ENCODE data around the gene RAC2.

Gene RAC2

GRCh38 chr22:37244114-37244921 is at the start of gene RAC2:
Gene RAC2 (minus strand): TSS chr22:37244269. CDS start chr22:37244148, 121 bp downstream.
- peak; percentile 97 for DNase-seq

- no peak for DNase-seq
Observed at GRCh38 chr22:37293172-37293571, 49.1 kb upstream of the RAC2 start.

- DNase-seq, result no peak
Observed at GRCh38 chr22:37292641-37293040, 48.6 kb upstream of the RAC2 start.

- DNase-seq, result no peak
Observed at GRCh38 chr22:37291559-37292298, 47.7 kb upstream of the RAC2 start.

DNA sequence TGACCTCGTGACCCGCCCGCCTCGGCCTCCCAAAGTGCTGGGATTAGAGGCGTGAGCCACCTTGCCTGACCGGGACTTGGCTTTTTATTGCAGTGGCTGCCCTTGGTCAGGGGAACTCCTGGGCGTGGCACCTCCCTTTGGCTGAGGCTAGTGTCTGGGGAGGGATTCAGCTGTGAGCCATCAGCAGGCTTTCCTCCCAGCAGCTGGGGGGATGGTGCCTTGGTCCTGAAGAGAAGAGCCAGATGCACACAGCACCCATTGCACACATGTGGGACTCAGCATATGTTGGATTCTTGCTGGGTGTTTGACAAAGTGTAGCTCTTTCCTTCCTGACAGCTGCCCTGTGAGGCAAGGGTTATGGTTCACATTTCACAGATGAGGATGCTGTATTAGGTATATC is 46.7 kb upstream of the RAC2 start:
- DNase-seq, result no peak

DNA sequence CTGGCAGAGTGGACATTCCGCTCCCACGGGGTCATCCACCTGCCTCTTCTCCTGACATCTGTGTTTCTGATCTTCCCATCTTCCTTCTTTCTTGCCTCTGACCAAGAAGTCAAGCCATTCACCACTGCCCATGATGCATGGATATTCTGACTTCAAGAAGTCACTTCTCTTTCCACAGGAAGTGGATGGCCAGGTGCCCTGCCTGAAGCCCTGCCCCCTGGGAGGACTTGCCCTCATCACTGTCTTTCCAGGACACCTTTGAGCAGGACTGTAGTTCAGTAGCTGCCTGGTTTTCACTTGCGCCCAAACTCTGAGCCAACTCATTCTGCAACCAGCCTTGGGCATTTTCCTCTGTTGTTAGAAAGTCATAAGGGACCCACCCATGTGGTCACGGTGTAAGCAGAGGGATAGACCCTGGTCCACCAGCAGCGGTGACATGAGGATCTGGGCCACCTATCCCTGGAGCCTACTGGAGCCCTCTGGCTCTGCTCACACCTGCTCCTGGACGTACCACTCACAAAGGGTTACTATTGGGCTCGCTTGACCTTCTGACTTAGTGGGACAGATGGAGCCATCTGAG is 45.2 kb upstream of the RAC2 start:
- DNase-seq, result no peak

- DNase-seq, result no peak
Observed at GRCh38 chr22:37288521-37288920, 44.5 kb upstream of the RAC2 start.

DNA sequence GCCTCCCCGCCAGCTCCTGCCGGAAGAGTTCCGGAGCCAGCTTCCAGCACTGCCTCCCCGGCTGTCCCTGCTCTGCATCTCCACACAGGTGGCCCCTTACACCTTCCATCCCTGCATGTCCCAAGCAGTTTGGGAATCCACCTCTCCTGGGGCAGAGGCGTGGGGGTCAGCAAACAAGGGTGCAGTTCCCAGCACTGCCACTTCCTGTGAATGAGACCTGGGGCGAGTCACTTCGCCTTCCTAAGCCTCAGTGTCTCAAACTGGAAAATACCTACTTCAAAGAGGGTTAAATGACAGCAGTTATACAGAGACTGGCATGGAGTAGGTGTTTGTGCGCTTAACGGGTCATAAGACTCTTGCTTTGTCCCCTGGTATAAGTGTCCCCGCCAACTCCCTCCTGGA is 43.5 kb upstream of the RAC2 start:
- no peak for DNase-seq

DNA sequence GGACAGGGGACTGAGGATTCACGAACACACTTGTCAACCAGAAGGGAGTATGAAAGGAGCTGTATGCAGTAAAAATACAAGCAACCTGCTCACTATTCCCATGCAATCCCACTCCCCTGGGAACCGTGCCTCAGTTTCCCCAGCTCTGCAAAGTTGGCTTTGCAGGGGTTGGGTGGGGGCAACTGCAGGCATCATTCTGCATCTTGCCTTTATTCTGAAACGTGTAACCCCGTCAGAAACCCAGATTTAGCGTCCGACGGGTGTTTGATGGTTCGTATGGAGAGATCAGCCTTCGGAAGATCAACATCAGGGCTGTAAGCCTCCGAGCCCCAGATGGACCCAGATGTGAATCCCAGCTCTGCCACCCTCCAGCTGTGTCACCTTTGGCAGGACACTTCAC is 41.9 kb upstream of the RAC2 start:
- no peak for DNase-seq

DNA sequence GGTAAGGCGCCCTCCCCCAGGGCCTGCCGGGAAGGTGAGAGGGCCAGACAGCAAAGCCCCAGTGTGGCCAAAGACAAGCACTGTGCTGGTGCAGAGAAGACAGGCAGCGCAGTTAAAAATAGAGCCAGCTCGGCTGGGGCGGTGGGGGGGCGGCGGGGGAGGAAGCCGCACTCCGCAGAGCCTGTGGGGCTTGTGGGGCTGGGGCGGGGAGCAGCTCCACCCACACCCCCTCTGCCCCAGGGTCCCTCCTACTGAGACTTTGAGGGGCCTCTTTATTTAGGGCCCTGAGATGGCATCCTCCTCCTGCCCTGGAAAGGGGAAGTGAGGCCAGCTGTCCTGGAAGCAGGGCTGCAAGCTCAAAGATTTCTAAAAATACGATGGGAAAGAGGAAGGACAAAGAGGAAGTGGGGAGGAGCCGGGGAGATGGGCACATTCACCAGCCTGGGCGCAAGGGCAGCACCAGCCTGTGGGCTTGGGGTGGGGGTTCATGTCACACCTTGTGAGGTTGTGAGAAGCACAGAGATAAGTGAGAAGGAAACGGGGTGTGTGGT is 40.8 kb upstream of the RAC2 start:
- no peak for DNase-seq

GRCh38 chr22:37284126-37284804 is 40.2 kb upstream of the RAC2 start:
- DNase-seq, result no peak

DNA sequence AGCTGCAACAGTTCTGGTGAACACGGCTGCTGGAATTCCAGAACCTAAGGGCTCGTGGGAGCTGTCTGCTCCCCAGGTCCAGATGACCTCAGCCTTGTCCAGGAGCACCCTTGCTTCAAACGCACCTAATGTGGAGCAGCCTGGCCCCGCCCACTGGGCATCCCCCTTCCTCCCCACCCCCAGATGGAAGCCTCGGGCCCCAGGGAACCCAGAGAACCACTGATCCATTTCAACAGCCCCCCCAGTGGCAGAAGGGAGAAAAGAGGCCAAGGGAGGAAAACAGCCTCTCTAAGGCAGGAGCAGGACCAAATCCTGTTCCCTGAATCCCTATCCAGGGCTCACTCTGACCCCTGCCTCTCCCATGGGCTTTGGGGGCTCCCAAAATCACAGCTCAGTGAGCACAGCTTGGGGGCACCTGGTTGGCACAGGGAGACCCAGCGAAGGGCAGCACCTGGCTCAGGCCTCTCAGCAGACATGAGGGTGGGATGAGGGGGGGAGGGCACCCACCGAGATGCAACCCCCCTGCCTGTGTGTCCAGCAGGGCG is 39.4 kb upstream of the RAC2 start:
- DNase-seq, result no peak

- peak; percentile 82 for DNase-seq
Observed at GRCh38 chr22:37282385-37282677, 38.3 kb upstream of the RAC2 start, which contains the start of gene CYTH4. Gene CYTH4 (plus strand): TSS chr22:37282508. CDS start chr22:37282570, 62 bp downstream.

- no peak for DNase-seq
Observed at GRCh38 chr22:37281646-37282384, 37.7 kb upstream of the RAC2 start.

- DNase-seq, result no peak
Observed at GRCh38 chr22:37281195-37281594, 37.1 kb upstream of the RAC2 start.

GRCh38 chr22:37280718-37281117 is 36.6 kb upstream of the RAC2 start:
- no peak for DNase-seq

GRCh38 chr22:37279331-37280181 is 35.5 kb upstream of the RAC2 start:
- no peak for DNase-seq

DNA sequence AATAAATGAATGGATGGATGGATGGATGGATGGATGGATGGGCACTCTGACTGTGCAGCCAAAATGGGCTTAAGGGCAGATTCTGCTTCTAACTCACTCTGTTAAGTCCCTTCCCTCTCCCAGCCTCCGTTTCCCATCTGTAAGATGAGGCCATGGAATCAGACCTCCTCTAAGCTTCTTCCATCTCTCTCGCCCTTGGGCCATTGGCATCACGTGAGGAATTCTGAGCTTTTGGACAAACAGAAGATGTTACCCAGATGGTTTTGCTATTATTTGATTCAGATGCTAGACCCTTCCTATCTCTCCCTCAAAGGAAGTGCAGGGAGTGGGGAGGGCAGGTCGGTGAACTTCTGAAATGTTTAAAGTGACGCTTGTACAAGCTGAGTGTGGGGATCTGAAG is 34.2 kb upstream of the RAC2 start:
- DNase-seq, result no peak

DNA sequence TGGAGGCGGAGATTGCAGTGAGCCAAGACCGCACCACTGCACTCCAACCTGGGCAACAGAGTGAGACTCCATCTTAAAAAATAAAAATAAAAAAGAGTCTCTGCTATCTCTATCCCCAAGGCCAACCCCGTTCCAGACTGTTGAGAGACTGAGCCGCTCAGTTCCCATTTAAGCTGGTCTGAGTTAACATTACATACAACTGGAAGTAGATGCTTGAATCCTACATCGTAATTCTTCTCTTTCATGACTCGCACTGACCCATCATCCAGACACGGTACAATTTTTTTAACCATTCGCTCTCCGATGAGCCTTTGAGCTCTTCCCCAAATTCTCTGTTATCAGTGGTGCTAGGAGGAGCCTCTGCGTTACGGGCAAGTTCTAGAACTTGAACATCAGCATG is 33.3 kb upstream of the RAC2 start:
- no peak for DNase-seq

DNA sequence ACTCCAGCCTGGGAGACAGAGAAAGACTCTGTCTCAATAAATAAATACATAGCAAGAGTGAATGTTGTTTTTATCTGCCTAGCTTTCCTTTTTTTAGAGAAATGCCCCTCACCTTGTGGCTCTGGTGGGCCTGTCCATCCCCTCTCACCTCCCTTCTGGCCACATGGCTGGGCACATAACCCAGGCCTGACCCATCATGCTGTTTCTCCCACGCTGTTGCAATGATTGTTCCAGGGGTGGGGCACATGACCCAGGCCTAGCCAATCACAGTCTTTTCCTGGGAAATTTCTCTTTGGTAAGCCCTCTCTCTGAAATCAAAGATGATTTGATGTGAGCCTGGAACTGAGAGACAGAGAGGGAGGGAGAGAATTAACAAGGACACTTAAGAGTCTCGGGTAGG is 32.7 kb upstream of the RAC2 start:
- DNase-seq, result no peak

- peak; percentile 67 for DNase-seq
Observed at GRCh38 chr22:37275622-37276021, 31.6 kb upstream of the RAC2 start.

All from activated CD4-positive, alpha-beta T cell treated with anti-CD3 and anti-CD28 coated beads, Interleukin-2, Interleukin-6, amounts not matched to agents 100 ng/mL and 50 ng/mL, durations not matched to agents 16 hours and 8 hours (primary cell).